D721Med (cell line): ENCODE data around the gene FOXQ1.

Experiments
- DNase-seq: peaks from one replicate; pipeline ENCODE4 v3.0.0; 2011; ENCODE audit warnings: low spot score; ENCODE audit not compliant: insufficient read length
- FAIRE-seq: peaks from 2 replicates; lab custom pipeline; 2011; peaks lifted over from hg19 to GRCh38; lab: Jason Lieb, UNC
- TF ChIP-seq, protein P1 (sequence below): IDR thresholded peaks from 2 replicates; pipeline ENCODE4 v1.5.1; 2012; ENCODE audit warnings: mild to moderate bottlenecking, control low read depth; ENCODE audit not compliant: insufficient read depth; ENCODE audit errors: missing control alignments

Gene FOXQ1

DNA sequence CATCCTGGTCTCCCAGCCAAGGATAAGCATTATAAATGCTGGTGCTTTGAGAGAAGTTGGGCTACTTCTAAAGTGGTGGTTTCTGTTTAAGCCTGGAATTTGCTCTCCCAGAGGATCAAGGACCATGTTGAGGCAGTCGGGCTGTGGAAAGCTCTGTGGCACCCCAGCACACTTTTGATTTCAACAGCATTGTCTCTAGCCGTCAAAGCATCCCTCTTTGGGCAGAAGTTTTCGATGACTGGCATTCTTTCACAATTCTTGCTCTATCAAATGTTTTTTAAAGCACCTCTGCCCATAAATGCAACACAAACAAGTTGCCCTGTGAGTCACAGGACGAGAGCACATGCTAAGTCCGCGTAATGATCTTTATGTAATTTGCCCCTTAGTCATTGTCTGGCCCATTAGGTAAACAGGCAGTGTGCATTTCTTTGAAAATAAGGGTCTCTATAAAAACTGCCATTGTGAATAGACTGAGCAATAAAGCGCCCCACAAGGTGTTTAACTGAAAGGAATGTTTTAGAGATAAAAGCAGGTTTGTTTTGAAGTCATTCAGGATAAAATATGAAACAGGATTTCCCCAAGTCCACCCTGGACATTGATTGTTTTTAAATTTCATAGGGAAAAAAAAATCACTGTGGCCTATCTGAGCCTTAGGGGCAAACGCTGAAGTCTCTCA lies 44.7 kb upstream of the FOXQ1 start:
- no peak for FAIRE-seq
- no peak for DNase-seq
- TF ChIP-seq, protein P1, sequence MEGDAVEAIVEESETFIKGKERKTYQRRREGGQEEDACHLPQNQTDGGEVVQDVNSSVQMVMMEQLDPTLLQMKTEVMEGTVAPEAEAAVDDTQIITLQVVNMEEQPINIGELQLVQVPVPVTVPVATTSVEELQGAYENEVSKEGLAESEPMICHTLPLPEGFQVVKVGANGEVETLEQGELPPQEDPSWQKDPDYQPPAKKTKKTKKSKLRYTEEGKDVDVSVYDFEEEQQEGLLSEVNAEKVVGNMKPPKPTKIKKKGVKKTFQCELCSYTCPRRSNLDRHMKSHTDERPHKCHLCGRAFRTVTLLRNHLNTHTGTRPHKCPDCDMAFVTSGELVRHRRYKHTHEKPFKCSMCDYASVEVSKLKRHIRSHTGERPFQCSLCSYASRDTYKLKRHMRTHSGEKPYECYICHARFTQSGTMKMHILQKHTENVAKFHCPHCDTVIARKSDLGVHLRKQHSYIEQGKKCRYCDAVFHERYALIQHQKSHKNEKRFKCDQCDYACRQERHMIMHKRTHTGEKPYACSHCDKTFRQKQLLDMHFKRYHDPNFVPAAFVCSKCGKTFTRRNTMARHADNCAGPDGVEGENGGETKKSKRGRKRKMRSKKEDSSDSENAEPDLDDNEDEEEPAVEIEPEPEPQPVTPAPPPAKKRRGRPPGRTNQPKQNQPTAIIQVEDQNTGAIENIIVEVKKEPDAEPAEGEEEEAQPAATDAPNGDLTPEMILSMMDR = no peak

DNA sequence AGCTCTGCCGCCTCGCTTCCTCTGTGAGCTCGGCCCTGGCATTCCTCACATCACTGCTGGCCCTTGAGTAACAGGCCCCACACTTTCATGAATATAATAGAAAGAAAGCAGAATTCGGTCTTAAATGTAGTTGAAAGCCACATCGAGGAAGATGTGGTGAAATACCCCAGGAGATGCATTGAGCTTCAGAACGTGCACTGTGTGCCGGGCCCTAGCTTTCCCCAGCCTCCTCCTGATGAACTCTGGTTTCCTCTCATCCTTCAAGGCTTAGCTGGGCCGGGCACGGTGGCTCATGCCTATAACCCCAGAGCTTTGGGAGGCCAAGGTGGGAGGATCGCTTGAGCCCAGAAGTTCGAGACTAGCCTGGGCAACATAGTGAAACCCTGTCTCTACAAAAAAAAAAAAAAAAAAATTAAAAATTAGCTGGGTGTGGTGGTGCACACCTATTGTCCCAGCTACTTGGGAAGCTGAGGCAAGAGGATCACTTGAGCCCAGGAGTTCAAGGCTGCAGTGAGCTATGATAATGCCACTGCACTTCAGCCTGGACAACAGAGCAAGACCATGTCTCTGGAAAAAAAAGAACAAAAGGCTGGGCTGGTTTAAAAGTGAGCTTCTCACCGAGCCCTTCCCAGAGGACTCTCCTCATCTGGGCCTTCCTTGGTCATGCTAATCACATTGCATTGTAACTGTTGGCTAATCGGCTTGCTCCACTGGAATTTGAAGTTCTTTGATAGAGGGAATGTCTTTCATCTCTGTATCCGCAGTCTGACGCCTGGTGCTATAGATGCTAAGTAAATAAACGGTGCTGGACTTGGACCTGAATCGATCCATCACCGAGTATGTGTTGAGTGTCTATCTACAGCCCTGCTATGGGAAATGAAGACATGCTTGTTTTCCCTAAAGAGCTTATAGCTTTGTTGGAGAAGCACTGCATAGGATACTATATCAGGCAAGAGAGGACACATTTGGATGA lies 43.8 kb upstream of the FOXQ1 start:
- FAIRE-seq (no peak), DNase-seq (no peak)
- TF ChIP-seq, protein P1 = no peak

DNA sequence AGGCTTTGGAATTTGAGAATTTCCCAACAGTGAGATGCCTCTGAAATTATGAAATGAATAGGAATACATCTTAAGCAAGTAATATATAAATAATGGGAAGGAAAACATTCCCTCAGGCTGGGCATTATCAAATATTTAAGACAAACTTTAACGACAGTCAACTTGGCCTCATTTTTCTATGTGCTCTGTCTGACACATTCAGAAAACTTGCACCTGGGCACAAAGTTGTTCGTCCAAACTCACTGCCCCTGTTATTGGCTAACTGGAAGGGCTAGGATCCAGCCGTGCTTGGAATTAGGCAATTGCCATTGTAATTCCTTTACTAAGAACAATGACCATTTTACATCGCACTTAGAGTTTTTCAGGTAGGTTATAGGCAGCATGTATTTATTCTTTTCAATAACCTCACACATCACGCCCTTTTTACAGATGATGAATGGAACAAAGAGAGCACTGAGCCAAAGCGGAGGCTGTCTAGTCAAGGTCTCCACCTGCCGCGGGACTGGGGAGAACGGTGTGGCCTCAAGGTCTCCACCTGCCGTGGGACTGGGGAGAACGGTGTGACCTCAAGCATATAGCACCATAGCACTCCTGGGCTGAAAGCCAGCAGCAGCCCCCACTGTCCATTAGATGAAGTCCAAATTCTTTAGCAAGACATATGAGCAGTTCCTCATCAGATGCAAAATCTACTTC lies 40.7 kb upstream of the FOXQ1 start:
- no peak for FAIRE-seq
- DNase-seq = no peak

DNA sequence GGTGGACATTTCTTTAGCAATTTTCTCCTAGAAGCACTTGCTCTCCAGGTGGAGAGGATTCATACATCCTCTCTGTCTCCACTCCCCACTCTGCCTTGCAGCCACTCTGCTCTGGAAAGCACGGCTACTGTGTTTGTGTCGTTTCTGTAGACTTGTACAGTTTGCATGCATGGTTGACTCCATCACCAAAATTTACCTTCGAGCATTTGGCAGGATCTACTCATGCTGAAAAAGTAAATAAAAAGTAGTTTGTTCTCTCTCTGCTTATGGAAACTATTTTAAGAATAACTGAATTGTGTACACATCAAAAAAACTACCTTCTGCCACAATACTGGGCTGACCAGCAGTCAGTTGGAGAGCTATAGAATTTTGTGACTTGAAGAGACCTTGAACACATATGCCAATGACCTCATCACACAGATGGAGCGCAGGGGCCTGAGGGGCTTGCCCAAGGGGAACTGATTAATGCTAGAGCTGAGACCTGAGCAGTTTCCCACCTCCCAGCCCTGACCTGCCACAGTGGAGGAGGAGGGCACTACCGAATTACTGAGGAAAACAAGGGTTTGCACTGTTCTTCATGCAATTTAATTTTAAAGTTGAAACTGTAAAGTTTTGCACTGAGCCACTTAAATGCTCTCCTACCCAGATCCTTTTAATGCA lies 33.7 kb upstream of the FOXQ1 start:
- FAIRE-seq (no peak), DNase-seq (no peak)
- TF ChIP-seq, protein P1 = no peak

More for the DNA sequence above, 40.7 kb upstream of the FOXQ1 start:
- TF ChIP-seq, protein P1 = no peak

DNA sequence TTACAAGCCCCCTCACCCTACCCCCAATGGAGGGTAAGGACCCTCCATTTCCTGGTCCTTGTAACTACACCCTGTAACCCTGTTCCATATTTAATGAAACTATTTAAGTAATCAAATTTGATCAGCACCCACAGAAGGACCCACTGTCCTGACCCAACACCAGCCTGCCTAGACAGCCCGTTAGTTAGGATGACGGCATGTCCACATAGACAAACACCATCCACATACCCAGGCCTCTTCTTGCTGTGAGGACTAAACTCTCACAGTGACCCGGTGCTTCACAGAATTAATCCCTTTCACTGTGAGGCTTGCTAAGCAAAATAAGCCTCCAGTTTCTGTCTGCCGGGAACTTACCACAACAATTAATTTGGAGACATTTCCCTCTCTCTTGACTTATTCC lies 32.8 kb upstream of the FOXQ1 start:
- no peak for DNase-seq
- FAIRE-seq = no peak
- TF ChIP-seq, protein P1 = no peak

DNA sequence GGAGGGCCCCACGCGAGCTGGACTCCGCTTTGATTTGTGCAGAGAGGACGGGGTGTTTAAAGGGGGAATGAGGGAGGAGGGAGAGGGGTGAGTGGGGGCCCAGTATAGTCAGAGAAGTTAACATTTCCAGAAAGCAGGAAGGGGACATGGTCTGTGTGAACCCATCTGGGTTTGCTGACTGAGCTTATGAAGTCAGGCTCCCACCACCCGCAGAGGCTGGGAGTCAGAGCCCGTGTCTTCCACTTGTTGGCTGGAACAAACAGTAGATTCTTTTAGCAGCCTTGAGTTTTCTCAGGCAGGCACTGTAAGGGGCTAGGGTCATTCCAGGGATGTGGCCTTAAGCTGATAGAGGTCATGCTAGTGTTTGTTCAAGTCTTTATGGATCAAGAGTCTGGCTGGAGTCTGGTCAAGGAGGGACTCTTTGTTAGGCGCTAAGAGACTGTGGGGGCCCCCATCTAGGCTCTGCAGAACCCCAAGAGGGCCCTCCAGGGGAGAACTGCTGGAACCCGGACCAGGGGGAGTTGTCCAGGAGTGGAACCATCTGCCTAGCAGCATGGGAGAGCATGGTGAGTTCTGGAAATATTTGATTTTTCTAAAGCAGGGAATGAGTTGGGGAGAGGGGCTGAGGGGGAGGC lies 31.1 kb upstream of the FOXQ1 start:
- DNase-seq (no peak), FAIRE-seq (no peak)
- TF ChIP-seq, protein P1 = no peak
